SK-N-SH (cell line): Measurements from ENCODE around the gene HEG1.

ENCODE experiments used
- CTCF ChIP-seq: fragments of 200-600 bp; sonication (generic); IDR thresholded peaks from 2 replicates; pipeline ENCODE4 v1.6.1; 2017; ENCODE audit warnings: antibody characterized with exemption, mild to moderate bottlenecking, moderate library complexity
- EZH2phosphoT487 ChIP-seq: fragments of 200-600 bp; sonication (generic); IDR thresholded peaks from 2 replicates; pipeline ENCODE4 v1.6.1; 2017; ENCODE audit warnings: low read depth, mixed run types, mild to moderate bottlenecking, antibody characterized with exemption, moderate library complexity, borderline replicate concordance
- FOSL2 ChIP-seq: IDR thresholded peaks from 2 replicates; pipeline ENCODE4 v1.4.0; 2012; ENCODE audit warnings: low read depth, mild to moderate bottlenecking, moderate library complexity, borderline replicate concordance
- JUND ChIP-seq: IDR thresholded peaks from 2 replicates; pipeline ENCODE4 v1.4.0; 2012
- SIN3A ChIP-seq: IDR thresholded peaks from 2 replicates; pipeline ENCODE4 v1.6.1; 2012; ENCODE audit warnings: low read depth, mild to moderate bottlenecking, low read length, moderate library complexity, borderline replicate concordance
- TAF1 ChIP-seq: IDR thresholded peaks from 2 replicates; pipeline ENCODE4 v1.6.1; 2012; ENCODE audit warnings: low read depth, mild to moderate bottlenecking, low read length, moderate library complexity, borderline replicate concordance
- TEAD4 ChIP-seq: IDR thresholded peaks from 2 replicates; pipeline ENCODE4 v1.4.0; 2012; ENCODE audit warnings: mild to moderate bottlenecking, borderline replicate concordance; ENCODE audit not compliant: insufficient read depth
- ZBTB33 ChIP-seq: IDR thresholded peaks from 2 replicates; pipeline ENCODE4 v1.4.0; 2012; ENCODE audit warnings: low read depth, borderline replicate concordance

DNA sequence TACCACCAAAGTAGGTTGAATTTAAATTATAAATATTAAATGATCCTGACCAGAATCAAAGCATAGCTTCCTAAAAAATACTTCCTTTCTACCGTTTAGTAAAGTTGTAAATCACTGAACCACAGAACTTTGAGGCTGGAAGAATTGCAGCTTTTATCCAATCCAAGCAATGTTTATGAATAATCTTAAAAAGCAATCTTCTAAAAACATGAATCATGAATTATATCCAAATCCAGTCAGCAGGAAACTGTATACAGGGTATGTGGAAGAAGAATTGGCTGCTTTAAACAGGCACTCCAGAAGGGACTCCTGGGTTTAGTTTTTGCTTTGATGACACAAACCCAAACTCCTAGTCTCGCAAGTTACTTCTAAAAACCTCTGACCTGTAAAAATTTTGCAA is 30.2 kb downstream of the HEG1 start:
- TF ChIP-seq FOSL2 (peak; percentile 47; the same call in 1 of the 2 replicates), CTCF (no peak), TEAD4 (no peak), JUND (peak; percentile 52), ZBTB33 (no peak), EZH2phosphoT487 (no peak), TAF1 (no peak), SIN3A (no peak)
